Upper lobe of left lung (tissue), 4 donors: Measurements from ENCODE around the gene CACNA2D1.

Source experiments
- CTCF ChIP-seq, 6 experiments: fragments of 450-650 bp in 4 of 6; fragments of 200-600 bp in 2 of 6; sonication (generic) in 2 of 6; IDR thresholded peaks; one replicate each; pipeline ENCODE4 v1.5.1; 2016 to 2019; ENCODE audit warnings: antibody characterized with exemption in 6 of 6
- EP300 ChIP-seq, 4 donors: sonication (generic); formaldehyde crosslinking; IDR thresholded peaks; one replicate each; pipeline ENCODE4 v1.5.1; 2017; ENCODE audit warnings: antibody characterized with exemption in 4 of 4, control low read depth in 2 of 4
- POLR2A ChIP-seq, 4 donors: fragments of 450-650 bp; IDR thresholded peaks; one replicate each; pipeline ENCODE4 v1.5.1; 2016 to 2017; ENCODE audit warnings: antibody characterized with exemption in 4 of 4, mild to moderate bottlenecking in 2 of 4

- TF ChIP-seq CTCF (IDR thresholded peaks at IDR 0.05) (no peak), POLR2A (IDR thresholded peaks at IDR 0.05) (no peak), EP300 (IDR thresholded peaks at IDR 0.05) (no peak)
These were observed 177.5 kb downstream of the CACNA2D1 start for GRCh38 chr7:82266081-82266480.
